HepG2 (cell line): ENCODE measurements around the gene CAPN9. TPM values are rescaled to one million over a fixed set of nuclear protein-coding genes. Genes with fewer than 3 reads are reported as not detected.

Source experiments
- BRD4 ChIP-seq: sonication (generic); formaldehyde crosslinking; IDR thresholded peaks from 2 replicates; pipeline ENCODE4 v1.4.0; 2020; ENCODE audit warnings: missing genetic modification reagents
- HNRNPL ChIP-seq: fragments of 200-400 bp; formaldehyde crosslinking; IDR thresholded peaks from 2 replicates; pipeline ENCODE4 v1.6.1; 2017; ENCODE audit warnings: mild to moderate bottlenecking, low read depth, low read length
- NFKB2 ChIP-seq: sonication (generic); formaldehyde crosslinking; IDR thresholded peaks from 2 replicates; pipeline ENCODE4 v1.4.0; 2020; ENCODE audit warnings: missing genetic modification reagents, borderline replicate concordance
- NKX3-1 ChIP-seq: sonication (generic); formaldehyde crosslinking; IDR thresholded peaks from 2 replicates; pipeline ENCODE4 v1.5.0; 2020; ENCODE audit warnings: missing genetic modification reagents
- NR2F6 ChIP-seq, 2 experiments: IDR thresholded peaks; 2 replicates each; pipeline ENCODE4 v1.6.1; 2016; ENCODE audit warnings: antibody characterized with exemption in 1 of 2, mild to moderate bottlenecking in 1 of 2
- RNF219 ChIP-seq: sonication (generic); formaldehyde crosslinking; IDR thresholded peaks from 2 replicates; pipeline ENCODE4 v1.5.0; 2020; ENCODE audit warnings: mild to moderate bottlenecking, missing genetic modification reagents
- SALL1 ChIP-seq: sonication (generic); formaldehyde crosslinking; IDR thresholded peaks from 2 replicates; pipeline ENCODE4 v1.8.0; 2022; ENCODE audit warnings: mild to moderate bottlenecking, missing genetic modification reagents
- SP2 ChIP-seq: sonication (generic); formaldehyde crosslinking; IDR thresholded peaks from 2 replicates; pipeline ENCODE4 v1.5.1; 2020; ENCODE audit warnings: mild to moderate bottlenecking, missing genetic modification reagents
- TCF7 ChIP-seq: sonication (generic); IDR thresholded peaks from 2 replicates; pipeline ENCODE4 v1.6.1; 2016; ENCODE audit warnings: antibody characterized with exemption, low read depth
- ZNF225 ChIP-seq: sonication (generic); formaldehyde crosslinking; IDR thresholded peaks from 2 replicates; pipeline ENCODE4 v1.4.0; 2020; ENCODE audit warnings: mild to moderate bottlenecking, missing genetic modification reagents
- ZNF230 ChIP-seq: sonication (generic); formaldehyde crosslinking; IDR thresholded peaks from 2 replicates; pipeline ENCODE4 v1.4.0; 2020; ENCODE audit warnings: mild to moderate bottlenecking, missing genetic modification reagents
- ZNF33A ChIP-seq: sonication (generic); formaldehyde crosslinking; IDR thresholded peaks from 2 replicates; pipeline ENCODE4 v1.5.1; 2020; ENCODE audit warnings: missing genetic modification reagents, mild to moderate bottlenecking, moderate library complexity, borderline replicate concordance
- ZNF546 ChIP-seq: sonication (generic); formaldehyde crosslinking; conservative IDR thresholded peaks from 2 replicates; pipeline ENCODE4 v1.8.1; 2023; ENCODE audit warnings: mild to moderate bottlenecking, missing genetic modification reagents
- ZNF569 ChIP-seq: sonication (generic); formaldehyde crosslinking; IDR thresholded peaks from 2 replicates; pipeline ENCODE4 v1.5.0; 2020; ENCODE audit warnings: mild to moderate bottlenecking, missing genetic modification reagents, moderate library complexity, borderline replicate concordance
- ZNF589 ChIP-seq: sonication (generic); formaldehyde crosslinking; conservative IDR thresholded peaks from 2 replicates; pipeline ENCODE4 v1.8.0; 2022; ENCODE audit warnings: mild to moderate bottlenecking, moderate library complexity, missing genetic modification reagents
- ZNF784 ChIP-seq: sonication (generic); formaldehyde crosslinking; IDR thresholded peaks from 2 replicates; pipeline ENCODE4 v1.5.1; 2020; ENCODE audit warnings: missing genetic modification reagents, mild to moderate bottlenecking, borderline replicate concordance
- polyA plus RNA-seq, 8 experiments: library from polyadenylated mRNA; depleted of rRNA in 3 of 8; stranded (reverse) in 7 of 8; unstranded in 1 of 8; fragments of >200 nt; fragmentation: Illumina TruSeq in 4 of 8; extraction: Trizol in 4 of 8; gene quantifications; 2 replicates each; pipeline versions ENCODE4 v1.2.1 to v1.2.3, GENCODE V29; 2011 to 2016; ENCODE audit warnings: low read depth in 4 of 8, missing spikeins in 1 of 8, mixed read lengths in 1 of 8; ENCODE audit not compliant: insufficient read depth in 1 of 8
- total RNA-seq, 5 experiments: library from RNA; depleted of rRNA; stranded (reverse); fragments of >200 nt; fragmentation: Illumina TruSeq; extraction: Trizol; gene quantifications; 2 replicates each; pipeline ENCODE4 v1.2.3, GENCODE V29; 2016; ENCODE audit warnings: low read depth in 1 of 5
- TF ChIP-seq, protein P1 (sequence below): IDR thresholded peaks from 2 replicates; pipeline ENCODE4 v1.6.1; 2016; ENCODE audit warnings: control low read depth
- TF ChIP-seq, protein P2 (sequence below): IDR thresholded peaks from 2 replicates; pipeline ENCODE4 v1.6.1; 2016
- TF ChIP-seq, protein P3 (sequence below), 2 experiments: IDR thresholded peaks; 2 replicates each; pipeline ENCODE4 v1.6.1; 2011 to 2012; ENCODE audit warnings: low read length in 2 of 2, borderline replicate concordance in 1 of 2, low read depth in 1 of 2, mild to moderate bottlenecking in 1 of 2, moderate library complexity in 1 of 2

The CAPN9 gene
- total and polyA plus RNA-seq, 2 of the 13 experiments (the other 11 are each of a cell fraction or from before 2014, with no cell fraction given) = 0.04 to 0.31 TPM

DNA sequence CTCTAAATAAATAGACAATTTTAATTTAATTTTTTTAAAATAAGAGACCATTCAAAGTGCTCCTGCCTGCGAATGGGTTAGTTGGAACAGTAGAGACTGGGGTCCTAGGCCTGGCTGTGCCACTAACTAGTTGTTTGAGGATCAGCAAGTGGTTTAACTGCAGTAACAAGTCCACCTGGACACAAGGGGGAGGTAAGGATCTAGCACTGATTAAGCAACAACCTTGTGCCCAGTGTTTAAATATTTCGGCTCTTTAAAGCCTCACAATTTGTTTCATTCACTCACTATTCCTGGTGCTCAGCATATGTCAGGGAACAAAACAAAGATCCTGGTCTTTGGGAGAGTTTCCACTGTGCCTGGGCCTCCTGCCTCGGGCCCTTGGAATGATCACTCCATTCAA, 31.7 kb upstream of the CAPN9 start (continued):
- TF ChIP-seq, protein P1, sequence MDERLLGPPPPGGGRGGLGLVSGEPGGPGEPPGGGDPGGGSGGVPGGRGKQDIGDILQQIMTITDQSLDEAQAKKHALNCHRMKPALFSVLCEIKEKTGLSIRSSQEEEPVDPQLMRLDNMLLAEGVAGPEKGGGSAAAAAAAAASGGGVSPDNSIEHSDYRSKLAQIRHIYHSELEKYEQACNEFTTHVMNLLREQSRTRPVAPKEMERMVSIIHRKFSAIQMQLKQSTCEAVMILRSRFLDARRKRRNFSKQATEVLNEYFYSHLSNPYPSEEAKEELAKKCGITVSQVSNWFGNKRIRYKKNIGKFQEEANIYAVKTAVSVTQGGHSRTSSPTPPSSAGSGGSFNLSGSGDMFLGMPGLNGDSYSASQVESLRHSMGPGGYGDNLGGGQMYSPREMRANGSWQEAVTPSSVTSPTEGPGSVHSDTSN (CRISPR knock-in tag) = no peak
- TF ChIP-seq ZNF589 = no peak
- no peak for TF ChIP-seq SALL1 (CRISPR knock-in tag)
- TF ChIP-seq ZNF225 = no peak
- no peak for TF ChIP-seq ZNF33A (CRISPR knock-in tag)
- TF ChIP-seq SP2 (CRISPR knock-in tag) = no peak
- no peak; the same call in 1 of the 2 replicates for TF ChIP-seq NR2F6 (IDR thresholded peaks at IDR 0.05)
- TF ChIP-seq NR2F6 (CRISPR knock-in tag; IDR thresholded peaks at IDR 0.05) = 0 out of 2 replicates have a peak, but pooled peaks have one; percentile 23
- TF ChIP-seq ZNF569 (CRISPR knock-in tag) = no peak
- no peak for TF ChIP-seq ZNF230 (CRISPR knock-in tag)
- 0 out of 2 replicates have a peak, but pooled peaks have one; percentile 28 for TF ChIP-seq TCF7
- TF ChIP-seq RNF219 (CRISPR knock-in tag) = no peak
- no peak for TF ChIP-seq BRD4 (CRISPR knock-in tag)
- TF ChIP-seq ZNF784 = no peak
- TF ChIP-seq HNRNPL = no peak
- TF ChIP-seq, protein P2, sequence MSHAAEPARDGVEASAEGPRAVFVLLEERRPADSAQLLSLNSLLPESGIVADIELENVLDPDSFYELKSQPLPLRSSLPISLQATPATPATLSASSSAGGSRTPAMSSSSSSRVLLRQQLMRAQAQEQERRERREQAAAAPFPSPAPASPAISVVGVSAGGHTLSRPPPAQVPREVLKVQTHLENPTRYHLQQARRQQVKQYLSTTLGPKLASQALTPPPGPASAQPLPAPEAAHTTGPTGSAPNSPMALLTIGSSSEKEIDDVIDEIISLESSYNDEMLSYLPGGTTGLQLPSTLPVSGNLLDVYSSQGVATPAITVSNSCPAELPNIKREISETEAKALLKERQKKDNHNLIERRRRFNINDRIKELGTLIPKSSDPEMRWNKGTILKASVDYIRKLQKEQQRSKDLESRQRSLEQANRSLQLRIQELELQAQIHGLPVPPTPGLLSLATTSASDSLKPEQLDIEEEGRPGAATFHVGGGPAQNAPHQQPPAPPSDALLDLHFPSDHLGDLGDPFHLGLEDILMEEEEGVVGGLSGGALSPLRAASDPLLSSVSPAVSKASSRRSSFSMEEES (CRISPR knock-in tag) = no peak
- no peak for TF ChIP-seq NKX3-1 (CRISPR knock-in tag)
- TF ChIP-seq NFKB2 = no peak
- no peak for TF ChIP-seq ZNF546 (CRISPR knock-in tag)
- TF ChIP-seq, protein P3, sequence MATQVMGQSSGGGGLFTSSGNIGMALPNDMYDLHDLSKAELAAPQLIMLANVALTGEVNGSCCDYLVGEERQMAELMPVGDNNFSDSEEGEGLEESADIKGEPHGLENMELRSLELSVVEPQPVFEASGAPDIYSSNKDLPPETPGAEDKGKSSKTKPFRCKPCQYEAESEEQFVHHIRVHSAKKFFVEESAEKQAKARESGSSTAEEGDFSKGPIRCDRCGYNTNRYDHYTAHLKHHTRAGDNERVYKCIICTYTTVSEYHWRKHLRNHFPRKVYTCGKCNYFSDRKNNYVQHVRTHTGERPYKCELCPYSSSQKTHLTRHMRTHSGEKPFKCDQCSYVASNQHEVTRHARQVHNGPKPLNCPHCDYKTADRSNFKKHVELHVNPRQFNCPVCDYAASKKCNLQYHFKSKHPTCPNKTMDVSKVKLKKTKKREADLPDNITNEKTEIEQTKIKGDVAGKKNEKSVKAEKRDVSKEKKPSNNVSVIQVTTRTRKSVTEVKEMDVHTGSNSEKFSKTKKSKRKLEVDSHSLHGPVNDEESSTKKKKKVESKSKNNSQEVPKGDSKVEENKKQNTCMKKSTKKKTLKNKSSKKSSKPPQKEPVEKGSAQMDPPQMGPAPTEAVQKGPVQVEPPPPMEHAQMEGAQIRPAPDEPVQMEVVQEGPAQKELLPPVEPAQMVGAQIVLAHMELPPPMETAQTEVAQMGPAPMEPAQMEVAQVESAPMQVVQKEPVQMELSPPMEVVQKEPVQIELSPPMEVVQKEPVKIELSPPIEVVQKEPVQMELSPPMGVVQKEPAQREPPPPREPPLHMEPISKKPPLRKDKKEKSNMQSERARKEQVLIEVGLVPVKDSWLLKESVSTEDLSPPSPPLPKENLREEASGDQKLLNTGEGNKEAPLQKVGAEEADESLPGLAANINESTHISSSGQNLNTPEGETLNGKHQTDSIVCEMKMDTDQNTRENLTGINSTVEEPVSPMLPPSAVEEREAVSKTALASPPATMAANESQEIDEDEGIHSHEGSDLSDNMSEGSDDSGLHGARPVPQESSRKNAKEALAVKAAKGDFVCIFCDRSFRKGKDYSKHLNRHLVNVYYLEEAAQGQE (IDR thresholded peaks at IDR 0.05; ENCODE audit: borderline replicate concordance in 1 of 2, low read depth in 1 of 2, low read length in 2 of 2) = no peak
